GM12878 (cell line): ENCODE results near the gene GRK6. TPM values are rescaled to one million over a fixed set of nuclear protein-coding genes. Genes with fewer than 3 reads are reported as not detected.
A peak's percentile ranks its signal among the peaks of the same experiment; 100 is the strongest.

Source experiments
- BACH1 ChIP-seq: fragments of 450-650 bp; IDR thresholded peaks from 2 replicates; pipeline ENCODE4 v1.6.1; 2017; ENCODE audit warnings: mild to moderate bottlenecking, borderline replicate concordance
- BHLHE40 ChIP-seq, 2 experiments: fragments of 450-650 bp in 1 of 2; IDR thresholded peaks; 2 replicates each; pipeline ENCODE4 v1.6.1; 2011 to 2017; ENCODE audit warnings: low read depth in 2 of 2, borderline replicate concordance in 1 of 2, improper control_type of control experiment in 1 of 2, low read length in 1 of 2, mild to moderate bottlenecking in 1 of 2
- CBX5 ChIP-seq: sonication (generic); IDR thresholded peaks from 2 replicates; pipeline ENCODE4 v1.6.1; 2016; ENCODE audit warnings: low read depth, moderate library complexity, mild to moderate bottlenecking, inconsistent platforms
- CHD2 ChIP-seq: IDR thresholded peaks from 2 replicates; pipeline ENCODE4 v1.6.1; 2011; ENCODE audit warnings: low read depth, low read length, improper control_type of control experiment, borderline replicate concordance
- EED ChIP-seq: sonication (generic); IDR thresholded peaks from 2 replicates; pipeline ENCODE4 v1.6.1; 2016; ENCODE audit warnings: antibody characterized with exemption, low read depth
- GATAD2B ChIP-seq: fragments of 450-650 bp; conservative IDR thresholded peaks from 2 replicates; pipeline ENCODE4 v1.6.1; 2017; ENCODE audit warnings: low read depth, mild to moderate bottlenecking, moderate library complexity
- HDGF ChIP-seq: fragments of 450-650 bp; IDR thresholded peaks from 2 replicates; pipeline ENCODE4 v1.6.1; 2016; ENCODE audit warnings: antibody characterized with exemption
- IRF5 ChIP-seq: fragments of 450-650 bp; IDR thresholded peaks from 2 replicates; pipeline ENCODE4 v1.6.1; 2017; ENCODE audit warnings: borderline replicate concordance
- MAX ChIP-seq: IDR thresholded peaks from 2 replicates; pipeline ENCODE4 v1.6.1; 2012; ENCODE audit warnings: low read depth, low read length, improper control_type of control experiment
- NRF1 ChIP-seq: conservative IDR thresholded peaks from 2 replicates; pipeline ENCODE4 v1.6.1; 2011; ENCODE audit warnings: mild to moderate bottlenecking, low read depth, low read length, improper control_type of control experiment
- PBX3 ChIP-seq: IDR thresholded peaks from 2 replicates; pipeline ENCODE4 v1.6.1; 2011; ENCODE audit warnings: mild to moderate bottlenecking, low read depth, low read length, moderate library complexity; ENCODE audit not compliant: insufficient replicate concordance
- RCOR1 ChIP-seq: conservative IDR thresholded peaks from 2 replicates; pipeline ENCODE4 v1.6.1; 2012; ENCODE audit warnings: low read depth, low read length, improper control_type of control experiment
- SRF ChIP-seq, 2 experiments: IDR thresholded peaks; 2 replicates each; pipeline ENCODE4 v1.6.1; 2011; ENCODE audit warnings: low read depth in 2 of 2, low read length in 2 of 2, mild to moderate bottlenecking in 1 of 2, moderate library complexity in 1 of 2
- TCF3 ChIP-seq: IDR thresholded peaks from 2 replicates; pipeline ENCODE4 v1.6.1; 2012; ENCODE audit warnings: low read depth, mild to moderate bottlenecking, low read length, borderline replicate concordance; ENCODE audit not compliant: insufficient read depth
- ZBTB4 ChIP-seq: fragments of 450-650 bp; formaldehyde crosslinking; IDR thresholded peaks from 2 replicates; pipeline ENCODE4 v1.4.0; 2022; ENCODE audit warnings: mild to moderate bottlenecking, moderate library complexity
- ZNF207 ChIP-seq: fragments of 450-650 bp; IDR thresholded peaks from 2 replicates; pipeline ENCODE4 v1.6.1; 2014; ENCODE audit warnings: antibody characterized with exemption, mild to moderate bottlenecking, borderline replicate concordance
- ZNF274 ChIP-seq: IDR thresholded peaks from one replicate; pipeline ENCODE4 v1.8.0; 2011; ENCODE audit not compliant: insufficient read length, insufficient read depth
- polyA plus RNA-seq, 11 experiments: library from polyadenylated mRNA; depleted of rRNA in 4 of 11; unstranded in 6 of 11; stranded (reverse) in 5 of 11; fragments of >200 nt; fragmentation: Nextera tagmentation in 4 of 11; fragmentation: Illumina TruSeq in 1 of 11; extraction: Ambion mirVana in 4 of 11; extraction: Trizol in 1 of 11; gene quantifications; 1 replicate in 1 of 11; 2 replicates in 10 of 11; pipeline versions ENCODE4 v1.2.1 to v1.2.3, GENCODE V29; 2011 to 2016; ENCODE audit warnings: inconsistent platforms in 2 of 11, missing spikeins in 2 of 11, low read depth in 1 of 11
- total RNA-seq, 4 experiments: library from RNA; depleted of rRNA in 3 of 4; stranded (reverse); fragments of >200 nt in 3 of 4; fragmentation: Illumina TruSeq in 1 of 4; extraction: Trizol in 1 of 4; gene quantifications; 2 replicates each; pipeline versions ENCODE4 v1.2.1 to v1.2.3, GENCODE V29; 2013 to 2021

GRK6 gene
- total and polyA plus RNA-seq, 10 of the 15 experiments (the other 5 are each of a cell fraction or from before 2014, with no cell fraction given): 0.79 to 124 (median 41.6) TPM

- TF ChIP-seq BACH1 (peak; percentile 69; the same call in 1 of the 2 replicates), EED (peak; percentile 74), HDGF (0 out of 2 replicates have a peak, but pooled peaks have one; percentile 48), IRF5 (no peak), CHD2 (peak; percentile 91), NRF1 (no peak), CBX5 (no peak), ZNF207 (peak; percentile 82; the same call in 1 of the 2 replicates), SRF (IDR thresholded peaks at IDR 0.05; ENCODE audit: low read depth in 2 of 2, low read length in 2 of 2) (peak in 1 of 2 experiments; percentile 99; a peak in 2 of 4 replicates), PBX3 (peak; percentile 97), ZBTB4 (CRISPR knock-in tag) (no peak), GATAD2B (0 out of 2 replicates have a peak, but pooled peaks have one; percentile 48), MAX (no peak), ZNF274 (no peak), BHLHE40 (IDR thresholded peaks at IDR 0.05; ENCODE audit: borderline replicate concordance in 1 of 2, low read depth in 2 of 2, low read length in 1 of 2) (peak; percentile 3 to 64; a peak in 1 of 4 replicates), TCF3 (peak; percentile 50; the same call in 1 of the 2 replicates), RCOR1 (peak; percentile 78; the same call in 1 of the 2 replicates)
Observed at GRCh38 chr5:177425801-177426565, 493 bp upstream of the GRK6 start (continued).
